A673 (cell line): Measurements from ENCODE around the gene BABAM1.

ENCODE experiments used
- CTCF ChIP-seq: fragments of 300-800, 200-600 bp; sonication (generic); conservative IDR thresholded peaks from 2 replicates; pipeline ENCODE4 v1.5.1; 2017; ENCODE audit warnings: low read depth, mild to moderate bottlenecking, antibody characterized with exemption, low read length, moderate library complexity, mixed read lengths
- EZH2 ChIP-seq: fragments of 200-600 bp; sonication (generic); IDR thresholded peaks from 2 replicates; pipeline ENCODE4 v1.6.1; 2017; ENCODE audit warnings: borderline replicate concordance, low read depth, mild to moderate bottlenecking, mixed read lengths, antibody characterized with exemption, low read length; ENCODE audit not compliant: poor library complexity, severe bottlenecking

DNA sequence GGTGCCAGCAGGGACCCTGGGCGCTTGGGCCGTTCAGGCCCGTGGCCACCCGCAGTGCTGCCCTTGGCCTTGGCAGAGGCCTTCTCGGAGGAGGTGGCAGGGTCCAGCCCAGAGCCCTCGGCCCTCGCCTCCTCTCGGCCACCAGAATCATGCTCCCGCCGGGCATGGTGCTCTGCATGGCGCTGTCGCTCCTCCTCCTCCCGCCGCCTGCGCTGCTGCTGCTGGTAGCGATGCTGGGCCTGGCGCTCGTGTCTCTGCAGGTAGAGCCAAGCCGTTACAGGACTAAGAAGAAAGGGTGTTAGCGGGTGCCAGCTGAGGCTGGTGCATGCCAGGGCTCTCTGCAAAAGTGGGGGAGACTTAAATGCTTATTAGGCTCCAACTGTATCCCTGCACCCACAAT lies 57.9 kb downstream of the BABAM1 start:
- TF ChIP-seq CTCF (no peak), EZH2 (no peak)
